HepG2 (cell line): Measurements from ENCODE around the gene FILIP1.

Experiments used
- EP300 ChIP-seq, 3 experiments: sonication (generic) in 1 of 3; formaldehyde crosslinking in 1 of 3; IDR thresholded peaks; 2 replicates each; pipeline versions ENCODE4 v1.5.1 to v1.6.1; 2011 to 2020; ENCODE audit warnings: low read depth in 2 of 3, low read length in 2 of 3, borderline replicate concordance in 1 of 3, improper control_type of control experiment in 1 of 3, mild to moderate bottlenecking in 1 of 3, missing genetic modification reagents in 1 of 3, moderate library complexity in 1 of 3
- HNF4G ChIP-seq, 2 experiments: sonication (generic) in 1 of 2; formaldehyde crosslinking in 1 of 2; IDR thresholded peaks; 2 replicates each; pipeline versions ENCODE4 v1.4.0 to v1.6.1; 2011 to 2020; ENCODE audit warnings: borderline replicate concordance in 2 of 2, low read depth in 2 of 2, mild to moderate bottlenecking in 2 of 2, low read length in 1 of 2, missing genetic modification reagents in 1 of 2, moderate library complexity in 1 of 2
- MEIS1 ChIP-seq: sonication (generic); formaldehyde crosslinking; IDR thresholded peaks from 2 replicates; pipeline ENCODE4 v1.9.0; 2021; ENCODE audit warnings: mild to moderate bottlenecking, missing genetic modification reagents, moderate library complexity, borderline replicate concordance
- RAD21 ChIP-seq: fragments of 450-650 bp; formaldehyde crosslinking; IDR thresholded peaks from 2 replicates; pipeline ENCODE4 v1.5.0; 2020; ENCODE audit warnings: mild to moderate bottlenecking
- TF ChIP-seq, protein P1 (sequence below): sonication (generic); formaldehyde crosslinking; IDR thresholded peaks from 2 replicates; pipeline ENCODE4 v1.4.0; 2020; ENCODE audit warnings: missing genetic modification reagents
- TF ChIP-seq, protein P2 (sequence below): sonication (generic); formaldehyde crosslinking; IDR thresholded peaks from 2 replicates; pipeline ENCODE4 v1.5.0; 2020; ENCODE audit warnings: mild to moderate bottlenecking, missing genetic modification reagents, moderate library complexity
- TF ChIP-seq, protein P3 (sequence below), 2 experiments: IDR thresholded peaks; 2 replicates each; pipeline ENCODE4 v1.6.1; 2011 to 2012; ENCODE audit warnings: low read length in 2 of 2, borderline replicate concordance in 1 of 2, low read depth in 1 of 2, mild to moderate bottlenecking in 1 of 2, moderate library complexity in 1 of 2
- TF ChIP-seq, protein P4 (sequence below): sonication (generic); formaldehyde crosslinking; IDR thresholded peaks from 2 replicates; pipeline ENCODE4 v1.9.0; 2021; ENCODE audit warnings: missing genetic modification reagents, borderline replicate concordance

DNA sequence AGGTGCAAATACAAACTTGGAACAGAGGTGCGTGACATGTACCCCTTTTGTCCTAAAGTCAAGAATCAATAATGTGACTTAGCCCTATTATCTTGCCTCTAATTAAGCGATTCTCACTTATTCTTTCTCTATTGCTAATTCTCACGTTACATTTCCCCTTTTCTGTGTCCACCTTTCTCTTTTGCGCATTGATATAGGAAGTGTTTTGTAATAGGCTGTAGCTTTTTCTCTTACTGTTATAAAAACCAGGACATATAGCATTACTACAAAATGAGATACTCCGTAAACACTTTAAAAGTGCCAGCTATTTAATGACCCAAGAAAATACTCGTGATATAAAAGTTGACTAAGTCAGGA is 208.3 kb downstream of the FILIP1 start:
- TF ChIP-seq, protein P1, sequence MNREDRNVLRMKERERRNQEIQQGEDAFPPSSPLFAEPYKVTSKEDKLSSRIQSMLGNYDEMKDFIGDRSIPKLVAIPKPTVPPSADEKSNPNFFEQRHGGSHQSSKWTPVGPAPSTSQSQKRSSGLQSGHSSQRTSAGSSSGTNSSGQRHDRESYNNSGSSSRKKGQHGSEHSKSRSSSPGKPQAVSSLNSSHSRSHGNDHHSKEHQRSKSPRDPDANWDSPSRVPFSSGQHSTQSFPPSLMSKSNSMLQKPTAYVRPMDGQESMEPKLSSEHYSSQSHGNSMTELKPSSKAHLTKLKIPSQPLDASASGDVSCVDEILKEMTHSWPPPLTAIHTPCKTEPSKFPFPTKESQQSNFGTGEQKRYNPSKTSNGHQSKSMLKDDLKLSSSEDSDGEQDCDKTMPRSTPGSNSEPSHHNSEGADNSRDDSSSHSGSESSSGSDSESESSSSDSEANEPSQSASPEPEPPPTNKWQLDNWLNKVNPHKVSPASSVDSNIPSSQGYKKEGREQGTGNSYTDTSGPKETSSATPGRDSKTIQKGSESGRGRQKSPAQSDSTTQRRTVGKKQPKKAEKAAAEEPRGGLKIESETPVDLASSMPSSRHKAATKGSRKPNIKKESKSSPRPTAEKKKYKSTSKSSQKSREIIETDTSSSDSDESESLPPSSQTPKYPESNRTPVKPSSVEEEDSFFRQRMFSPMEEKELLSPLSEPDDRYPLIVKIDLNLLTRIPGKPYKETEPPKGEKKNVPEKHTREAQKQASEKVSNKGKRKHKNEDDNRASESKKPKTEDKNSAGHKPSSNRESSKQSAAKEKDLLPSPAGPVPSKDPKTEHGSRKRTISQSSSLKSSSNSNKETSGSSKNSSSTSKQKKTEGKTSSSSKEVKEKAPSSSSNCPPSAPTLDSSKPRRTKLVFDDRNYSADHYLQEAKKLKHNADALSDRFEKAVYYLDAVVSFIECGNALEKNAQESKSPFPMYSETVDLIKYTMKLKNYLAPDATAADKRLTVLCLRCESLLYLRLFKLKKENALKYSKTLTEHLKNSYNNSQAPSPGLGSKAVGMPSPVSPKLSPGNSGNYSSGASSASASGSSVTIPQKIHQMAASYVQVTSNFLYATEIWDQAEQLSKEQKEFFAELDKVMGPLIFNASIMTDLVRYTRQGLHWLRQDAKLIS: no peak
- TF ChIP-seq, protein P2, sequence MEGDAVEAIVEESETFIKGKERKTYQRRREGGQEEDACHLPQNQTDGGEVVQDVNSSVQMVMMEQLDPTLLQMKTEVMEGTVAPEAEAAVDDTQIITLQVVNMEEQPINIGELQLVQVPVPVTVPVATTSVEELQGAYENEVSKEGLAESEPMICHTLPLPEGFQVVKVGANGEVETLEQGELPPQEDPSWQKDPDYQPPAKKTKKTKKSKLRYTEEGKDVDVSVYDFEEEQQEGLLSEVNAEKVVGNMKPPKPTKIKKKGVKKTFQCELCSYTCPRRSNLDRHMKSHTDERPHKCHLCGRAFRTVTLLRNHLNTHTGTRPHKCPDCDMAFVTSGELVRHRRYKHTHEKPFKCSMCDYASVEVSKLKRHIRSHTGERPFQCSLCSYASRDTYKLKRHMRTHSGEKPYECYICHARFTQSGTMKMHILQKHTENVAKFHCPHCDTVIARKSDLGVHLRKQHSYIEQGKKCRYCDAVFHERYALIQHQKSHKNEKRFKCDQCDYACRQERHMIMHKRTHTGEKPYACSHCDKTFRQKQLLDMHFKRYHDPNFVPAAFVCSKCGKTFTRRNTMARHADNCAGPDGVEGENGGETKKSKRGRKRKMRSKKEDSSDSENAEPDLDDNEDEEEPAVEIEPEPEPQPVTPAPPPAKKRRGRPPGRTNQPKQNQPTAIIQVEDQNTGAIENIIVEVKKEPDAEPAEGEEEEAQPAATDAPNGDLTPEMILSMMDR (CRISPR knock-in tag): no peak
- TF ChIP-seq, protein P3, sequence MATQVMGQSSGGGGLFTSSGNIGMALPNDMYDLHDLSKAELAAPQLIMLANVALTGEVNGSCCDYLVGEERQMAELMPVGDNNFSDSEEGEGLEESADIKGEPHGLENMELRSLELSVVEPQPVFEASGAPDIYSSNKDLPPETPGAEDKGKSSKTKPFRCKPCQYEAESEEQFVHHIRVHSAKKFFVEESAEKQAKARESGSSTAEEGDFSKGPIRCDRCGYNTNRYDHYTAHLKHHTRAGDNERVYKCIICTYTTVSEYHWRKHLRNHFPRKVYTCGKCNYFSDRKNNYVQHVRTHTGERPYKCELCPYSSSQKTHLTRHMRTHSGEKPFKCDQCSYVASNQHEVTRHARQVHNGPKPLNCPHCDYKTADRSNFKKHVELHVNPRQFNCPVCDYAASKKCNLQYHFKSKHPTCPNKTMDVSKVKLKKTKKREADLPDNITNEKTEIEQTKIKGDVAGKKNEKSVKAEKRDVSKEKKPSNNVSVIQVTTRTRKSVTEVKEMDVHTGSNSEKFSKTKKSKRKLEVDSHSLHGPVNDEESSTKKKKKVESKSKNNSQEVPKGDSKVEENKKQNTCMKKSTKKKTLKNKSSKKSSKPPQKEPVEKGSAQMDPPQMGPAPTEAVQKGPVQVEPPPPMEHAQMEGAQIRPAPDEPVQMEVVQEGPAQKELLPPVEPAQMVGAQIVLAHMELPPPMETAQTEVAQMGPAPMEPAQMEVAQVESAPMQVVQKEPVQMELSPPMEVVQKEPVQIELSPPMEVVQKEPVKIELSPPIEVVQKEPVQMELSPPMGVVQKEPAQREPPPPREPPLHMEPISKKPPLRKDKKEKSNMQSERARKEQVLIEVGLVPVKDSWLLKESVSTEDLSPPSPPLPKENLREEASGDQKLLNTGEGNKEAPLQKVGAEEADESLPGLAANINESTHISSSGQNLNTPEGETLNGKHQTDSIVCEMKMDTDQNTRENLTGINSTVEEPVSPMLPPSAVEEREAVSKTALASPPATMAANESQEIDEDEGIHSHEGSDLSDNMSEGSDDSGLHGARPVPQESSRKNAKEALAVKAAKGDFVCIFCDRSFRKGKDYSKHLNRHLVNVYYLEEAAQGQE (IDR thresholded peaks at IDR 0.05; ENCODE audit: borderline replicate concordance in 1 of 2, low read depth in 1 of 2, low read length in 2 of 2): no peak
- TF ChIP-seq RAD21 (CRISPR knock-in tag) (no peak), MEIS1 (CRISPR knock-in tag) (no peak), HNF4G (IDR thresholded peaks at IDR 0.05; ENCODE audit: borderline replicate concordance, low read depth, low read length) (no peak), HNF4G (CRISPR knock-in tag; IDR thresholded peaks at IDR 0.05; ENCODE audit: borderline replicate concordance, low read depth) (no peak), EP300 (IDR thresholded peaks at IDR 0.05; ENCODE audit: low read depth in 2 of 2, low read length in 2 of 2) (no peak), EP300 (CRISPR knock-in tag; IDR thresholded peaks at IDR 0.05; ENCODE audit: borderline replicate concordance) (no peak)
- TF ChIP-seq, protein P4, sequence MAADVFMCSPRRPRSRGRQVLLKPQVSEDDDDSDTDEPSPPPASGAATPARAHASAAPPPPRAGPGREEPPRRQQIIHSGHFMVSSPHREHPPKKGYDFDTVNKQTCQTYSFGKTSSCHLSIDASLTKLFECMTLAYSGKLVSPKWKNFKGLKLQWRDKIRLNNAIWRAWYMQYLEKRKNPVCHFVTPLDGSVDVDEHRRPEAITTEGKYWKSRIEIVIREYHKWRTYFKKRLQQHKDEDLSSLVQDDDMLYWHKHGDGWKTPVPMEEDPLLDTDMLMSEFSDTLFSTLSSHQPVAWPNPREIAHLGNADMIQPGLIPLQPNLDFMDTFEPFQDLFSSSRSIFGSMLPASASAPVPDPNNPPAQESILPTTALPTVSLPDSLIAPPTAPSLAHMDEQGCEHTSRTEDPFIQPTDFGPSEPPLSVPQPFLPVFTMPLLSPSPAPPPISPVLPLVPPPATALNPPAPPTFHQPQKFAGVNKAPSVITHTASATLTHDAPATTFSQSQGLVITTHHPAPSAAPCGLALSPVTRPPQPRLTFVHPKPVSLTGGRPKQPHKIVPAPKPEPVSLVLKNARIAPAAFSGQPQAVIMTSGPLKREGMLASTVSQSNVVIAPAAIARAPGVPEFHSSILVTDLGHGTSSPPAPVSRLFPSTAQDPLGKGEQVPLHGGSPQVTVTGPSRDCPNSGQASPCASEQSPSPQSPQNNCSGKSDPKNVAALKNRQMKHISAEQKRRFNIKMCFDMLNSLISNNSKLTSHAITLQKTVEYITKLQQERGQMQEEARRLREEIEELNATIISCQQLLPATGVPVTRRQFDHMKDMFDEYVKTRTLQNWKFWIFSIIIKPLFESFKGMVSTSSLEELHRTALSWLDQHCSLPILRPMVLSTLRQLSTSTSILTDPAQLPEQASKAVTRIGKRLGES (CRISPR knock-in tag): no peak
